Endothelial cell of umbilical vein (primary cell): ENCODE data around the gene SPNS2. TPM values are rescaled to one million over a fixed set of nuclear protein-coding genes. Genes with fewer than 3 reads are reported as not detected.

ENCODE experiments used
- BruUV-seq: library from RNA; stranded (reverse); fragments of 400-500 nt; replicated peaks from 2 replicates; lab custom pipeline; 2021; lab: Mats Ljungman, UMichigan
- CTCF ChIA-PET: fragments of 300-600, 350-600 bp; sonication (Branson Sonifier 250); formaldehyde crosslinking; loops from one replicate; lab custom pipeline; 2021; ENCODE audit warnings: antibody characterized with exemption, inconsistent platforms; lab: Charles Lee
- POLR2A ChIA-PET: fragments of 300-600, 350-600 bp; sonication (Branson Sonifier 250); formaldehyde crosslinking; loops from one replicate; lab custom pipeline; 2021; ENCODE audit warnings: antibody characterized with exemption, inconsistent platforms; lab: Charles Lee
- DNase-seq: peaks from one replicate; pipeline ENCODE4 v3.0.0-alpha.2; 2011; ENCODE audit warnings: low read depth, low spot score
- FAIRE-seq: peaks from 2 replicates; lab custom pipeline; 2011; peaks lifted over from hg19 to GRCh38; lab: Jason Lieb, UNC
- H2AFZ ChIP-seq: 2 replicates; pipeline ENCODE4 v1.6.0; 2012; ENCODE audit warnings: low read depth, low read length, control low read depth, inconsistent platforms
- H3K27ac ChIP-seq: 2 replicates; pipeline ENCODE4 v1.5.1; 2011; ENCODE audit warnings: low read depth, mild to moderate bottlenecking, control low read depth, low read length, moderate library complexity; ENCODE audit not compliant: insufficient read depth
- H3K27me3 ChIP-seq, 2 experiments: 2 replicates each; pipeline versions ENCODE4 v1.6.0 to v1.6.1; 2011; ENCODE audit warnings: low read length in 2 of 2, mixed read lengths in 1 of 2; ENCODE audit not compliant: control insufficient read depth in 2 of 2, insufficient read depth in 2 of 2
- H3K36me3 ChIP-seq, 2 experiments: 2 replicates in 1 of 2; 3 replicates in 1 of 2; pipeline ENCODE4 v1.5.1; 2011; ENCODE audit warnings: low read length in 2 of 2, mild to moderate bottlenecking in 1 of 2, moderate library complexity in 1 of 2; ENCODE audit not compliant: control insufficient read depth in 2 of 2, insufficient read depth in 2 of 2; ENCODE audit errors: extremely low read depth in 1 of 2
- H3K4me1 ChIP-seq: 3 replicates; pipeline ENCODE4 v1.5.1; 2011; ENCODE audit warnings: mild to moderate bottlenecking, low read length; ENCODE audit not compliant: control insufficient read depth, insufficient read depth; ENCODE audit errors: extremely low read depth
- H3K4me2 ChIP-seq: 2 replicates; pipeline ENCODE4 v1.6.1; 2011; ENCODE audit warnings: low read length, control low read depth, mixed read lengths; ENCODE audit not compliant: insufficient read depth
- H3K4me3 ChIP-seq, 3 experiments: fragments of 200-600 bp in 1 of 3; sonication (generic), shearing (Covaris generic) in 1 of 3; replicated peaks in 1 of 3; 2 replicates each; pipeline ENCODE4 v1.5.1; 2011 to 2016; ENCODE audit warnings: control low read depth in 3 of 3, low read length in 3 of 3, mild to moderate bottlenecking in 2 of 3, inconsistent platforms in 1 of 3, low read depth in 1 of 3, moderate library complexity in 1 of 3; ENCODE audit not compliant: insufficient read depth in 1 of 3
- H3K79me2 ChIP-seq: 2 replicates; pipeline ENCODE4 v1.6.0; 2012; ENCODE audit warnings: low read length, inconsistent platforms; ENCODE audit not compliant: control insufficient read depth, insufficient read depth
- H3K9ac ChIP-seq: replicated peaks from 2 replicates; pipeline ENCODE3; 2011; ENCODE audit warnings: low read length, control low read depth; ENCODE audit not compliant: insufficient read depth; ENCODE audit errors: extremely low read depth
- H3K9me1 ChIP-seq: replicated peaks from 3 replicates; pipeline ENCODE4 v1.6.0; 2011; ENCODE audit warnings: mild to moderate bottlenecking, low read length; ENCODE audit not compliant: control insufficient read depth, insufficient read depth; ENCODE audit errors: extremely low read depth
- H3K9me3 ChIP-seq: replicated peaks from 2 replicates; pipeline ENCODE4 v1.5.1; 2012; ENCODE audit warnings: low read length, inconsistent platforms; ENCODE audit not compliant: control insufficient read depth, insufficient read depth
- H4K20me1 ChIP-seq: replicated peaks from 2 replicates; pipeline ENCODE3; 2011; ENCODE audit warnings: mild to moderate bottlenecking, low read length; ENCODE audit not compliant: control insufficient read depth, insufficient read depth; ENCODE audit errors: extremely low read depth
- EZH2 ChIP-seq: IDR thresholded peaks from 2 replicates; pipeline ENCODE4 v1.6.1; 2012; ENCODE audit warnings: borderline replicate concordance, low read depth, mild to moderate bottlenecking, moderate library complexity, low read length, inconsistent platforms; ENCODE audit not compliant: severe bottlenecking
- dilution Hi-C: fragments of 300-500 bp; cut with MboI; formaldehyde crosslinking; loops from one replicate; pipeline ENCODE4 v1.15.0; 2019; ENCODE audit warnings: low sequenced_read_pairs; ENCODE audit not compliant: extremely low pct_ligation_motif_present
- intact Hi-C: fragments of 100-400 bp; cut with micrococcal nuclease; formaldehyde crosslinking; loops from one replicate; pipeline ENCODE4 v1.10.0; 2022
- polyA plus RNA-seq, 4 experiments: library from polyadenylated mRNA; depleted of rRNA in 3 of 4; stranded (reverse) in 3 of 4; unstranded in 1 of 4; fragments of >200 nt; gene quantifications; 2 replicates each; pipeline versions ENCODE4 v1.2.1 to v1.2.3, GENCODE V29; 2011 to 2012; ENCODE audit warnings: missing spikeins in 1 of 4
- total RNA-seq: library from RNA; stranded (reverse); gene quantifications from 2 replicates; pipeline ENCODE4 v1.2.3, GENCODE V29; 2021
- TF ChIP-seq, protein P1 (sequence below), 2 donors: IDR thresholded peaks; 1 replicate in 1 of 2; 2 replicates in 1 of 2; pipeline ENCODE4 v1.5.1; 2011; ENCODE audit warnings: low read length in 2 of 2, mild to moderate bottlenecking in 2 of 2, moderate library complexity in 2 of 2, control low read depth in 1 of 2, inconsistent platforms in 1 of 2, low read depth in 1 of 2; ENCODE audit not compliant: insufficient read depth in 1 of 2; ENCODE audit errors: extremely low read depth in 1 of 2

Gene SPNS2
- total and polyA plus RNA-seq, 2 donors (not counting 3 experiments of a cell fraction or from before 2014, with no cell fraction given), result 70.2 to 77.3 TPM

DNA sequence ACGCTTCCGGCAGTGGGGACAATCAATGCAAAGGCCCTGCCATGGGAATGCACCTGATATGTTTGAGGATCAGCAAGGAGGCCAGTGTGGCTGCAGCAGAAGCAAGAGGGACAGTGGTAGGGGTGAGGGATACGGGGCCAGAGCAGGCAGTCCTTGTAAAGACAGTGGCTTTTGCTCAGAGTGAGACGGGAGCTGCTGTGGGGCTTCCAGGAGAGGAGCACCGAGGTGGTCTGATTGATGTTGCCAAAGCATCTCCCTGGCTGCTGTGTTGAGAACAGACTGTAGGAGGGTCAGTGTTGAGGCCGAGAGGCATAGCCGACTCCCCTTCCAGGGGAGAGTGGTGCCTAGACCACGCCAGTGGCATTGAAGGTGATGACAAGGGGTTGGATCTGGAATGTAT is 11.4 kb upstream of the SPNS2 start:
- H3K9me1 ChIP-seq, result no peaks in the 10 kb centered on the region
- H4K20me1 ChIP-seq, result no peaks in the 10 kb centered on the region
- no peak overlapping the region for H3K4me3 ChIP-seq
- intact Hi-C loops (no loop called here), dilution Hi-C loops (no loop called here)
- no peak overlapping the region for H2AFZ ChIP-seq
- DNase-seq, result no peak
- POLR2A ChIA-PET, result no interaction called here
- no peaks in the 10 kb centered on the region for H3K27me3 ChIP-seq
- FAIRE-seq, result no peak
- BruUV-seq, result no TSS peak
- CTCF ChIA-PET, result no interaction called here
- no peak overlapping the region for H3K4me2 ChIP-seq
- no peak overlapping the region for H3K9ac ChIP-seq
- no peaks in the 10 kb centered on the region for H3K9me3 ChIP-seq
- H3K4me1 ChIP-seq, result peaks cover 7% of the 10 kb centered on the region
- no peak for TF ChIP-seq EZH2
- no peaks in the 10 kb centered on the region for H3K36me3 ChIP-seq
- H3K79me2 ChIP-seq, result no peaks in the 10 kb centered on the region
- H3K27ac ChIP-seq, result no peak overlapping the region

DNA sequence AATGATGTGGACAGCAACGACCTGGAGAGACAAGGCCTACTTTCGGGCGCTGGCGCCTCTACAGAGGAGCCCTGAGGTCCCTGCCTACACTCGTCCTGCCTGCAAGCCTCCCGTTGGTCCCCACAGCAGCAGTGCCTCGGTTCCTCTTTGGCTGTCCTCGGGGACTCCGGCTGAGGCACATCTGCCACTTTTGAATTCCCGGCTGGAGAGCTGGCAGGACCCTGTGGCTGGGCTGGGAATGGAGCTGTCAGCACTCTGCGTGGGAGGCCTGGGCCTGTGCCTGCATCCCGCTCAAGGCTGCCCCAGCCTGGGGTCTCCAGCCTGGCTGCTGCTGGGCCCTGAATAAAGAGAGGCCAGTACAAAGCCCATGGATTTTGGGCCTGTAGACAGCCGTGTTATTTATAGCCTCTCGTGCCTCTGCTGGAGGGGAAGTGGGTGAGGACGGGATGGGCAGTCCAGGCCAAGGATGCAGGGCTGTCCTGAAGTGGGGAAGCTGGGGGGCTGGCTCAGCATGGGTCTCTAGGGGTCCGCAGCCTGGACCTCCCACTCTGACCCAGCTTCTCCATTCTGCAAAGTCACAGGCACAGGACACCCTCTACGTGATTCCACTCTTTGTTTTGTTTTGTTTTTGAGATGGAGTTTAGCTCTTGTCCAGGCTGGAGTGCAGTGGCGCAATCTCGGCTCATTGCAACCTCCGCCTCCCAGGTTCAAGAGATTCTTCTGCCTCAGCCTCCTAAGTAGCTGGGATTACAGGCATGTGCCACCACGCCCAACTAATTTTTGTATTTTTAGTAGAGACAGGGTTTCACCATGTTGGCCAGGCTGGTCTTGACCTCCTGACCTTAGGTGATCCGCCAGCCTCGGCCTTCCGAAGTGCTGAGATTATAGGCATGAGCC is 10.6 kb upstream of the SPNS2 start:
- Histone ChIP-seq H3K4me2 (no peak overlapping the region), H4K20me1 (no peaks in the 10 kb centered on the region), H3K79me2 (no peaks in the 10 kb centered on the region), H3K4me1 (peaks cover 7% of the 10 kb centered on the region), H2AFZ (no peak overlapping the region), H3K27ac (no peak overlapping the region), H3K4me3 (no peak overlapping the region), H3K9me1 (no peaks in the 10 kb centered on the region), H3K9me3 (no peaks in the 10 kb centered on the region), H3K9ac (no peak overlapping the region), H3K27me3 (no peaks in the 10 kb centered on the region), H3K36me3 (no peaks in the 10 kb centered on the region)
- FAIRE-seq (no peak), DNase-seq (no peak)
- dilution Hi-C loops, result no loop called here
- TF ChIP-seq, protein P1, sequence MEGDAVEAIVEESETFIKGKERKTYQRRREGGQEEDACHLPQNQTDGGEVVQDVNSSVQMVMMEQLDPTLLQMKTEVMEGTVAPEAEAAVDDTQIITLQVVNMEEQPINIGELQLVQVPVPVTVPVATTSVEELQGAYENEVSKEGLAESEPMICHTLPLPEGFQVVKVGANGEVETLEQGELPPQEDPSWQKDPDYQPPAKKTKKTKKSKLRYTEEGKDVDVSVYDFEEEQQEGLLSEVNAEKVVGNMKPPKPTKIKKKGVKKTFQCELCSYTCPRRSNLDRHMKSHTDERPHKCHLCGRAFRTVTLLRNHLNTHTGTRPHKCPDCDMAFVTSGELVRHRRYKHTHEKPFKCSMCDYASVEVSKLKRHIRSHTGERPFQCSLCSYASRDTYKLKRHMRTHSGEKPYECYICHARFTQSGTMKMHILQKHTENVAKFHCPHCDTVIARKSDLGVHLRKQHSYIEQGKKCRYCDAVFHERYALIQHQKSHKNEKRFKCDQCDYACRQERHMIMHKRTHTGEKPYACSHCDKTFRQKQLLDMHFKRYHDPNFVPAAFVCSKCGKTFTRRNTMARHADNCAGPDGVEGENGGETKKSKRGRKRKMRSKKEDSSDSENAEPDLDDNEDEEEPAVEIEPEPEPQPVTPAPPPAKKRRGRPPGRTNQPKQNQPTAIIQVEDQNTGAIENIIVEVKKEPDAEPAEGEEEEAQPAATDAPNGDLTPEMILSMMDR (IDR thresholded peaks at IDR 0.05; ENCODE audit: extremely low read depth in 1 of 2, insufficient read depth in 1 of 2, low read depth in 1 of 2, low read length in 2 of 2), result no peak
- CTCF ChIA-PET, result interaction anchor here (0.8 kb wide), 1 partner anchor 79 kb away, joined by 3 read pairs; no protein-coding TSS in a partner anchor
- intact Hi-C loops, result no loop called here
- POLR2A ChIA-PET, result no interaction called here
- BruUV-seq, result no TSS peak
